LNCAP (cell line): Measurements from ENCODE around the gene LEO1.

Source experiments
- TF ChIP-seq, protein P1 (sequence below): fragments of 450-650 bp; IDR thresholded peaks from 2 replicates; pipeline ENCODE4 v1.5.1; 2017; ENCODE audit warnings: mild to moderate bottlenecking

LEO1 gene

DNA sequence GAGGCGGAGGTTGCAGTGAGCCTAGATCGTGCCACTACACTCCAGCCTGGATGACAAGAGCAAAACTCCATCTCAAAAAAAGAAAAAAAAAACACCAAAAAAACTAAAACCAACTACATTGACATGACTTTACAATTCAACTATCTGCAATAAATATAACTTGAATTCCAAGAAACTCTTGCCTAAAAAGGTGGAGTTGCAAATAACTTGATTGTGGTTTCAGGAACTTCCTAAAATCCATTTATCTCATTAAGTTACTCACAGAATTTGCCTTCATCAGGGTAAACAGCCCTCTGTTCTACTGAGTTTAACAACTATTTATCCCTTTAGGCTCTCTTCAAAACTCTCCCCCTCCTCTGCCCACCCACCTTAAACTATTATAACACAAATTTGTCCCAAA is 44.7 kb upstream of the LEO1 start:
- TF ChIP-seq, protein P1, sequence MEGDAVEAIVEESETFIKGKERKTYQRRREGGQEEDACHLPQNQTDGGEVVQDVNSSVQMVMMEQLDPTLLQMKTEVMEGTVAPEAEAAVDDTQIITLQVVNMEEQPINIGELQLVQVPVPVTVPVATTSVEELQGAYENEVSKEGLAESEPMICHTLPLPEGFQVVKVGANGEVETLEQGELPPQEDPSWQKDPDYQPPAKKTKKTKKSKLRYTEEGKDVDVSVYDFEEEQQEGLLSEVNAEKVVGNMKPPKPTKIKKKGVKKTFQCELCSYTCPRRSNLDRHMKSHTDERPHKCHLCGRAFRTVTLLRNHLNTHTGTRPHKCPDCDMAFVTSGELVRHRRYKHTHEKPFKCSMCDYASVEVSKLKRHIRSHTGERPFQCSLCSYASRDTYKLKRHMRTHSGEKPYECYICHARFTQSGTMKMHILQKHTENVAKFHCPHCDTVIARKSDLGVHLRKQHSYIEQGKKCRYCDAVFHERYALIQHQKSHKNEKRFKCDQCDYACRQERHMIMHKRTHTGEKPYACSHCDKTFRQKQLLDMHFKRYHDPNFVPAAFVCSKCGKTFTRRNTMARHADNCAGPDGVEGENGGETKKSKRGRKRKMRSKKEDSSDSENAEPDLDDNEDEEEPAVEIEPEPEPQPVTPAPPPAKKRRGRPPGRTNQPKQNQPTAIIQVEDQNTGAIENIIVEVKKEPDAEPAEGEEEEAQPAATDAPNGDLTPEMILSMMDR: no peak

DNA sequence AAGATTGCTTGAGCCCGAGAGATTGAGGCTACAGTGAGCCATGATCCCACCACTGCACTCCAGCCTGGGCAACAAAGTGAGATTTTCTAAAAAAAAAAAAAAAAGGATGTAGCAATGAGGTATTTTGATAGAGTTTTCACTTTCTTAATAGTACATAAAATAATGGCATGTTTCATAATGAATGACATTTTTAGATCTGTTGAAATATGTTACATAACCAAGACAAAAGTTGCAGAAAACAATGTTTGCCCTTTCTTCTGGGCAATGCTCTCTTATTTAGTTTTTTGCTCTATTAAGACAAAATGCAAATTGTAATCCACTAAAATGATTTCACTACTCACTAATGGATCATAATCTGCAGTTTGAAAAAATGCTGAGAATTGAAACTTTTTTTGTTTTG is 43.0 kb upstream of the LEO1 start:
- TF ChIP-seq, protein P1: no peak

DNA sequence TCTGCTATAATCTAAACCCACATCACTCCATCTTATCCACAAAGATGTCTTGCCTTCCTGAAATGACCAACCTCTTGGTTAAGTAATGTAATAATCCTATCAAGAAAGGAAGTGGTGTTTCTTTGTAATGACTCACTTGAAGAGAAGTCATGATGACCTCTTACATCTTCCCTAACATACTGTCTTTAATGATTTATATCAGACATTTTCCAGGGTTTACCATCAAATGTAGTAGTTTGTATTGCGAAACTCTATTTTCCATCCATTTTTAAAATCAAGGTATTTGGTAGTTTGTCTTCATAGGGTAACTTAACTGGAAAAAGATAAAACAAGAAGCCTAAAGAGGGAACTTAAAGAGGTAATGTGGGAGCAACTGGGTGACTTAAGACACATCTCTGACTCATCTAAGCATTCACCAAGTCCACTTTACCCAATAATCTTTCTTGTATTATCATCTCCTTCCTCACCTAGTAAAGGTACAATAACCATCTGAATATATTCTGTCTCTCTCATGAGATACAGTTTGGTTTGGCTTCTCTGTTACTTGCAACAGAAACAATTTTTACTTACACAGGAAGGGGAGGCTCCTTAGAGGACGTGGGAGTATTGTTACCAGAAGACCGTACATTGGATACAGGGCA is 41.7 kb upstream of the LEO1 start:
- TF ChIP-seq, protein P1: no peak

DNA sequence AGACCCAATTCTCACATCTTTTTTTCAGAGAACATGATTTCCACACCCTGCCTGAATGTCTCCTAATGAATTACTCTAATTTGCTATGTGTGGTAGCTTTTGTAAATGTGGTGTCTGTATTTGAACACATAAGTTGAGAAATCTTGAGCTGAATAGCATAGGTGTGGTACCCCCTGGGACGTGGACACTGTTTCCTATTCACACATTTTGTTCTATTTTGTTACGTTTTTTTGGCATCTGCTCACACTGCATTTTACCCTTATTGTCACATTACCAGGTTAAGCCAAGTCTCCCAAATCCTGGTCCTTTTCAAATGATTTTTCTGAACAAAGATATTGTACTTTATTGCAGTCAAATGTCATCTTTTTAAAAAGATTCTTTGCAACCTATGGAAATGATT is 40.6 kb upstream of the LEO1 start:
- TF ChIP-seq, protein P1: no peak

DNA sequence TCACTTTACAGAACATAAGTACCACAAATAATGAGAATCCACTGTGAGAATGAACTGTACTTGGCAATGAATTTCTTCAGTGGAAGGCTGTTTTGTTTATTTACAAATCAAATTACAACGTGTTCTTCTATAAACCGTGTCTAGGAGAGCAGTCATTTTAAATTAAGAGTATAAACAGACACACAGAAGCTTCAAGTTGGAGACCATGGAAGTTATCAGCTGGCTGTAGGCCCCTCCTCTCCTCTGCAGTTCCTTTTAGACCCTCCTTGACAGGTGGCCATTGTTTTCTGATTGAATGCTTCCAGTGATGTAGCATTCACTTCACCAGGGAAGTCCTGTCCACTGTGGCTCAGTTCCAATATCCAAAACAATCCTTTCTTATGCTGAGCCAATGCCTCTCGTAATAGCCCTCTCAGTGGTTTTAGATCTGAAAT is 40.1 kb upstream of the LEO1 start:
- TF ChIP-seq, protein P1: no peak

DNA sequence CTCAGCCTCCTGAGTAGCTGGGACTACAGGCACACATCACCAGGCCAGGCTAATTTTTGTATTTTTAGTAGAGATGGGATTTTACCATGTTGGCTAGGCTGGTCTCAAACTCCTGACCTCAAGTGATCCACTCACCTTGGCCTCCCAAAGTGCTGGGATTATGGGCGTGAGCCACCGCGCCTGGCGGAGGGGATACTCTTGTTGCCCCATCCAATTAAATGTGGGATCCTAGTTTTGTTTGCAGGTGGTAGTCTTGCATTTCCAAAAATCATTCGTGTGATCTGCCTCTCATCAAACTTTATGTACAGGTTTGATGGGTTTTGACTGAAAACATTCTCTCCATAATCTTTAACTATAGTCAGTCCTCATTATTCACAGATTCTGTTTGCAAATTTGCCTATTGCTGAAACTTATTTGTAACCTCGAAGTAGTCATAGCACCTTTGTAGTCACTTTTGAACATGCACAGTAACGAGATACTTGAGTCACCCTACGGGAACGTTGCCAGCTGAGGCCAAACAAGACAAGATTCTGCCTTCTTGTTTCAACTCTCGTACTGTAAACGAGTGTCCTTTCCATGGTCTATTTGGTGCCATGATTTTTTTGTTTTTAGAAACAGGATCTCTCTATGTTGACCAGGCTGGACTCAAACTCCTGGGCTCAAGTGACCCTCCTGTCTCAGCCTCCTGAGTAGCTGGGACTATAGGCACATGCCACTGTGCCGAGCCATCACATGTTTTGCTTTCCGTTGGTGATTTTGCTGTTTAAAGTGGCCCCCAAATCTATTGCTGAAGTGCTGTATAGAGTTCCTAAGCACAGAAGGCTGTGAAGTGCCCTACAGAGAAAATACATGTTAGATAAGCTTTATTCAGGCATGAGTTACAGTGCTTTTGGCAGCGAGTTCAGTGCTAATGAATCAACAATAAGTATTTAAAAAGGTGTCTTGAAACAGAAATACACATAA is 39.3 kb upstream of the LEO1 start:
- TF ChIP-seq, protein P1: no peak

DNA sequence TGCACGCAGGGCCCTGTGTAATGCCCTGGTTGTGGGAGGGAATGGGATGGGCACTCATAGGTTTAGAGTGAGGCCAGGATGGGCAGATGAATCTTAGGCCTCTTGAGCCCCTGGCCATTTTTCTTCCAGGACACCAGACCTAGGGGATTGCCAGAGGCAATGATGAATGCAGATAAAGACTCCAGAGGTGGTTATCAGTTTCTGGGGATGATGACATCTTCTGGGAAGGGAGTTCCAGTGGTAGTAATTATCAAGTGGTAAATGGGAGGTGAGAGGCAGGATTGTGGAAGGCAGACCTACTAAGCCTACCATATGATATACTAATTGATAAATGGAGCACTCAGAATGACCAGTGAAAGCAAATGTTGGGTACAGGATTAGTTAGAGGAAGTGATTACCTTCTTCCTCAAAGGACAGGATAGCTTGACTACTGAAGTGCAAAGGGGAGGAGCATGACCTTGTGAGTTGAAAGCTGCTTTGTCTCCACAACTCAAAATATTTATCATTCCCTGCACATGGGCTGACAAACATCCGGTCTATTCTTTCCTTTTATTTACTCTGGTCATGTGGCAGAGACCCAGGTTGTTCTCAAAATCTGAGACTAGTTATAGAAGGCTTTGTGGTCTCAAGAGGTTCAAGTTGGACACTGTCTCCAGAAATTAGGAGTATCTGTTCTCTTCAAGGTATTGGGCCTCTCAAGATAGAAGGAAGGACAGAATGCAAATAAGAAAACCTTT is 37.3 kb upstream of the LEO1 start:
- TF ChIP-seq, protein P1: no peak
